ENCODE measurements around the gene RBCK1. TPM values are rescaled to one million over a fixed set of nuclear protein-coding genes. Genes with fewer than 3 reads are reported as not detected.

RBCK1 gene
- total RNA-seq, 2 donors from 2014 or later, result 134 to 169 TPM

DNA sequence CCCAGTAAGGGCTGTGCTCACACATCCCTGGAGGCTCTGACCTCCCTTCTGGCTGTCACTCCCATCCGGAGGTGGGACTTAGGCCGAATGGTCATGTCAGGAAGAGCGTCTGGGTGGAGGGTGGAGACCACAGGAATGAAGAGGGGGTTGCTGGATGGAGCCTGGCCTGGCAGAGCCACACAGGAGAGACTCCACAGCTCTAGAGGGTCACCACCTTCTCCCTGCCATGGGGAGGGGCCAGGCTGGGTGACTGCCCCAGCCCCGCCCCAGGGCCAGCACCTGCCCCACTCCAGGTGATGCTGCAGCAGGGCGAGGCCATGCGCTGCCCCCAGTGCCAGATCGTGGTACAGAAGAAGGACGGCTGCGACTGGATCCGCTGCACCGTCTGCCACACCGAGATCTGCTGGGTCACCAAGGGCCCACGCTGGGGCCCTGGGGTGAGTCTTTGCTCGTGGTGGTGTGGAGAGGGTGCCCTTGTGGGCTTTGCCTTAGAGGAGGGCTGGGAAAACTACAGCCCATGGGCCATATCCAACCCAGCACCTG lies 20.6 kb downstream of the RBCK1 start:
- no peak for DNase-seq
- Histone ChIP-seq H3K9ac (ENCODE audit: low read depth in 2 of 2, low read length in 2 of 2) (no peak overlapping the region), H3K4me3 (no peak overlapping the region), H3K27ac (no peak overlapping the region), H3K27me3 (no peaks in the 10 kb centered on the region), H3K9me3 (no peaks in the 10 kb centered on the region), H3K4me1 (no peaks in the 10 kb centered on the region), H3K36me3 (peaks cover 14% of the 10 kb centered on the region)
- intact Hi-C loops (cut with DNase I), result no loop called here
- TF ChIP-seq, protein P1, sequence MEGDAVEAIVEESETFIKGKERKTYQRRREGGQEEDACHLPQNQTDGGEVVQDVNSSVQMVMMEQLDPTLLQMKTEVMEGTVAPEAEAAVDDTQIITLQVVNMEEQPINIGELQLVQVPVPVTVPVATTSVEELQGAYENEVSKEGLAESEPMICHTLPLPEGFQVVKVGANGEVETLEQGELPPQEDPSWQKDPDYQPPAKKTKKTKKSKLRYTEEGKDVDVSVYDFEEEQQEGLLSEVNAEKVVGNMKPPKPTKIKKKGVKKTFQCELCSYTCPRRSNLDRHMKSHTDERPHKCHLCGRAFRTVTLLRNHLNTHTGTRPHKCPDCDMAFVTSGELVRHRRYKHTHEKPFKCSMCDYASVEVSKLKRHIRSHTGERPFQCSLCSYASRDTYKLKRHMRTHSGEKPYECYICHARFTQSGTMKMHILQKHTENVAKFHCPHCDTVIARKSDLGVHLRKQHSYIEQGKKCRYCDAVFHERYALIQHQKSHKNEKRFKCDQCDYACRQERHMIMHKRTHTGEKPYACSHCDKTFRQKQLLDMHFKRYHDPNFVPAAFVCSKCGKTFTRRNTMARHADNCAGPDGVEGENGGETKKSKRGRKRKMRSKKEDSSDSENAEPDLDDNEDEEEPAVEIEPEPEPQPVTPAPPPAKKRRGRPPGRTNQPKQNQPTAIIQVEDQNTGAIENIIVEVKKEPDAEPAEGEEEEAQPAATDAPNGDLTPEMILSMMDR (IDR thresholded peaks at IDR 0.05), result no peak

DNA sequence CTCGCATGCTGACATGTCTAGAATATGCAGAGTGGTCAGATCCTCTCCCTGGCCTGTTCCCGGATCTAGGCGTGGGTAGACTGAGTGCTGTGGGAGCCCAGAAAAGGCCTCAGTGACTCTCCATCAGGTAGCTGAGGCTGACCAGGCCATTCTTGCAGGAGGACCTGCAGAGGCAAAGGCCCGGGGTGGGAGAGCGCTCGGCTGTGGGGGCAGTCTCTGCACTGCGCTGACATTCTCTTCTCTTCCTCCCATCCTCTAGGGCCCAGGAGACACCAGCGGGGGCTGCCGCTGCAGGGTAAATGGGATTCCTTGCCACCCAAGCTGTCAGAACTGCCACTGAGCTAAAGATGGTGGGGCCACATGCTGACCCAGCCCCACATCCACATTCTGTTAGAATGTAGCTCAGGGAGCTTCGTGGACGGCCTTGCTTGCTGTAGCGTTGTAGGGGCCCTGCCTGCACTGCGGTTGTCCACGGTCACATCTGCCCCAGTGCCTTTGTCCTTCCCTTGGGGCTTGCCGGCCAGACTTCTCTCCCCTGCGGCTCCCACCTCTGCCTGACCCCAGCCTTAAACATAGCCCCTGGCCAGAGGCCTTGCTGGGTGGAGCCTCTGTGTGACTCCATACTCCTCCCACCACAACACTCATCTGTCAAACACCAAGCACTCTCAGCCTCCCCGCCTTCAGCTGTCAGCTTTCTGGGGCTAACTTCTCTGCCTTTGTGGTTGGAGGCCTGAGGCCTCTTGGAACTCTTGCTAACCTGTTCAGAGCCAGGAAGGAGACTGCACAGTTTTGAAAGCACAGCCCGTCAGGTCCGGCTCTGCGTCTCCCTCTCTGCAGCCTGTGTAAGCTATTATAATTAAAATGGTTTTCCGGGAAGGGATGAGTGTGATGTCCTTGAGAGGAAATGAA lies 22.2 kb downstream of the RBCK1 start:
- DNase-seq, result no peak
- Histone ChIP-seq H3K4me1 (no peaks in the 10 kb centered on the region), H3K27me3 (no peaks in the 10 kb centered on the region), H3K9ac (ENCODE audit: low read depth in 2 of 2, low read length in 2 of 2) (no peak overlapping the region), H3K4me3 (no peak overlapping the region), H3K27ac (no peak overlapping the region), H3K9me3 (no peaks in the 10 kb centered on the region), H3K36me3 (peaks cover 14% of the 10 kb centered on the region)
- intact Hi-C loops (cut with DNase I), result loop anchor here (5.0 kb wide), 2 partner anchors 47 to 78 kb away; no protein-coding TSS in a partner anchor
- TF ChIP-seq, protein P1 (IDR thresholded peaks at IDR 0.05), result no peak

DNA sequence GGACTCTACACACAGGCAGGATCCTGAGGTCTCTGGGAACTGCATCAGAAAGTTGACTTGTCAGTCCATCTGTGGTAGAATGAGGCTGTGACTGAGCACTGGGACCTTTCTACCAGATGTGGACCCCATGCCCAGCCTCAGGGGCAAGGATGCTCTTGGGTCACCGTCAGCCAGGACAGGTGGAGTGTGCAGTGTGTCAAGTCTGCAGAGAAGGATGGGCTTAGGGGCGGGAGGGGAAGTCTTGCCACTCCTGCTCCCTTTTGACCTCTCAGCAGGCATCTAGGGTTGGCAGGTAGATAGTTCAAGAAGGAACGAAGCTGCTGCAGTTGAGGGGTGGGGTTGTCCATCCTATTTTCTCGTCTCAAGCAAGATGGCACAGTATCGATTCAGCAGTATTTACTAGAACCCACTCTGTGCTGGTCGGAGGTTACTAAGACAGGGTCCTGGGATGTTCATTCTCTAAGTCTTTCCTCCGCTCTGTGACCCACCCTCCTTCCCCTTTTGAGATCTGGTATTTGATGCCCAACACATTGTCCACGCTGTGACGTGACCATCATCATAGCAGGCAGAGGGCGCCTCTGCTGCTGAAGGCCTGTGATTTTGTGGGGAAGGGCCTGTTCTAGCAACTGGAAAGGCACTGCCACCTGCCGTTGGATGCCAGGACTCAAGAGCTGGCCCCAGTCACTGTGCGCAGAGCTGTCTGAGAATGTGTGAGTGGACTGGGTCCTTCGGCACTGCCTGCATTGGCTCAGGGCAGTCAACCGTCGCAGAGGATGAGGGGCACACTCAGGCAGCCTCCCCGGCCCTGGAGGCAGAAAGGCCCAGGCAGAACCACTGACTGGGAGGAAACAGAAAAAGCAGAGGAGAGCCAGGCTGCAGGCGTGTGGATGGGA lies 23.2 kb downstream of the RBCK1 start:
- Histone ChIP-seq H3K9ac (ENCODE audit: low read depth in 2 of 2, low read length in 2 of 2) (no peak overlapping the region), H3K27ac (no peak overlapping the region), H3K36me3 (peaks cover 14% of the 10 kb centered on the region), H3K9me3 (no peaks in the 10 kb centered on the region), H3K4me1 (no peaks in the 10 kb centered on the region), H3K27me3 (no peaks in the 10 kb centered on the region), H3K4me3 (no peak overlapping the region)
- DNase-seq, result peak; percentile 41
- TF ChIP-seq, protein P1 (IDR thresholded peaks at IDR 0.05), result peak; percentile 33
- intact Hi-C loops (cut with DNase I), result loop anchor here (5.0 kb wide), 2 partner anchors 46 to 79 kb away; no protein-coding TSS in a partner anchor

DNA sequence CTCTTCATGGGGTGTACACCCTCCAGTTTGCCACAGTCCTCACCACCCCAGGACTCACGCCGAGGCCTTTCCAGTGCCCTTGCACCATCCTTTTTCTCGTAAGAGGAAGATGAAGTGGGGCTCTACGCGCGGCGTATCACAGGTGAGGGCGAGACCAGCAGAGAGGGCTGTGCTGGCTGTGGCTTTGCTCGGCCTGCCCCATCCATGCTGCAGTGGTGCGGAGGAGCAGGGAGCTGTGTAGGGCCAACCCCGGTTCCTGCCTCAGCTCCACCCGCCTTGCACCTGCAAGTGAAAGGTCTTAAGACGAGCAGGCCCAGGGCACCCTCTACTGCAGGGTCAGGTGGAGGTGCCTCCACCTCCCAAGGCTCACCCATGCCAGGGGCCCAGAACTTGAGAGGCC lies 24.1 kb downstream of the RBCK1 start:
- intact Hi-C loops (cut with DNase I), result loop anchor here (5.0 kb wide), 2 partner anchors 45 to 80 kb away; no protein-coding TSS in a partner anchor
- DNase-seq, result no peak
- Histone ChIP-seq H3K9ac (ENCODE audit: low read depth in 2 of 2, low read length in 2 of 2) (no peak overlapping the region), H3K4me3 (no peak overlapping the region), H3K27ac (no peak overlapping the region), H3K9me3 (no peaks in the 10 kb centered on the region), H3K27me3 (no peaks in the 10 kb centered on the region), H3K36me3 (peaks cover 14% of the 10 kb centered on the region), H3K4me1 (no peaks in the 10 kb centered on the region)
- TF ChIP-seq, protein P1 (IDR thresholded peaks at IDR 0.05), result no peak

Data from colonic mucosa (tissue), 4 donors.